Right lobe of liver (tissue), 4 donors: ENCODE data around the gene ABCC12.

Experiments used
- POLR2A ChIP-seq: fragments of 450-650 bp; IDR thresholded peaks from one replicate; pipeline ENCODE4 v1.6.1; 2017; ENCODE audit warnings: antibody characterized with exemption, mild to moderate bottlenecking
- TF ChIP-seq, protein P1 (sequence below), 4 donors: fragments of 200-600 bp in 3 of 4; fragments of 450-650 bp in 1 of 4; IDR thresholded peaks; one replicate each; pipeline versions ENCODE4 v1.5.1 to v1.8.0; 2016 to 2022; ENCODE audit warnings: antibody characterized with exemption in 4 of 4, mild to moderate bottlenecking in 2 of 4
- donor health status: DM: no; HTN: no; CAD: no.
- donor health status: DM: no; HTN: no; CAD: no.
- donor health status: DM: no; HTN: yes; CAD: no.

DNA sequence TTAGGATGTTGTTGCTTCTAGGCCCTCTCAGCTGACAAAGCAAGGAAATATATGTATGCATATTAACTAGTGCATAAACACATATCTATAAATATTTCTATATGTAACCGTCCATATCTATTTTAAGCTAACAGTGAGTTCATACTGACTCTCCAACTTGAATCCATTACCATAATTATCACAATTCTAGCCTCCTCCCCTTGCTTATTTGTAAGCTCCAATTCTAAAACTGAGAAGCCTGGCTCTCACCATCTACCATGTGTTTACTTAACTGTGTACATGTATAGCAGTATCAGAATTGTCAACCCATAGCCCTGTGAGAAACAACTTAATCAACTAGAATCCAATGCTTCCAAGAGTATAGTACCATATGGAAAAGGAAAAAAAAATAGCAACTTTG is 5.1 kb downstream of the ABCC12 start:
- TF ChIP-seq, protein P1, sequence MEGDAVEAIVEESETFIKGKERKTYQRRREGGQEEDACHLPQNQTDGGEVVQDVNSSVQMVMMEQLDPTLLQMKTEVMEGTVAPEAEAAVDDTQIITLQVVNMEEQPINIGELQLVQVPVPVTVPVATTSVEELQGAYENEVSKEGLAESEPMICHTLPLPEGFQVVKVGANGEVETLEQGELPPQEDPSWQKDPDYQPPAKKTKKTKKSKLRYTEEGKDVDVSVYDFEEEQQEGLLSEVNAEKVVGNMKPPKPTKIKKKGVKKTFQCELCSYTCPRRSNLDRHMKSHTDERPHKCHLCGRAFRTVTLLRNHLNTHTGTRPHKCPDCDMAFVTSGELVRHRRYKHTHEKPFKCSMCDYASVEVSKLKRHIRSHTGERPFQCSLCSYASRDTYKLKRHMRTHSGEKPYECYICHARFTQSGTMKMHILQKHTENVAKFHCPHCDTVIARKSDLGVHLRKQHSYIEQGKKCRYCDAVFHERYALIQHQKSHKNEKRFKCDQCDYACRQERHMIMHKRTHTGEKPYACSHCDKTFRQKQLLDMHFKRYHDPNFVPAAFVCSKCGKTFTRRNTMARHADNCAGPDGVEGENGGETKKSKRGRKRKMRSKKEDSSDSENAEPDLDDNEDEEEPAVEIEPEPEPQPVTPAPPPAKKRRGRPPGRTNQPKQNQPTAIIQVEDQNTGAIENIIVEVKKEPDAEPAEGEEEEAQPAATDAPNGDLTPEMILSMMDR (IDR thresholded peaks at IDR 0.05) = no peak
- no peak for TF ChIP-seq POLR2A
